ENCODE data around the gene LCE3C. TPM values are rescaled to one million over a fixed set of nuclear protein-coding genes. Genes with fewer than 3 reads are reported as not detected.

The LCE3C gene
- total RNA-seq, 1 donor = not detected

DNA sequence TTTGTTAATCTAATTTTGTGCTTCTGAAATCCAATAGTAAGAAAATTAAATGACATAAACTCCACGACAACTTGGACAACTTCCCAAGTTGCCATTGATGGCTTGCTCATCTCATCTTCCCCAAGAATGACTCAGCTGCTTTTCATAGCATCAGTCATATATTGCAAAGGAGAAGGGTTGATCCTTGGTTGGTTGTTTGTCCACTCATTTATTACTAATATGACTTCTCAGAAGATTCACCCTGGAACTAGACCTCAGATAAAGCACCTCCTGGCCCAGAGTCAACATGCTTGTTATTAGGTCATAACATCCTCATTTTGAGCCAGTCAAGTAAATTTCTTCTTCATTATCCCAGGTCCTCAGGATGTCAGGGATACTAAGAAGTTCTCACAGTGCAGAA lies 17.4 kb upstream of the LCE3C start:
- no peak overlapping the region for H3K4me3 ChIP-seq (ENCODE audit: low read depth, low read length)
- TF ChIP-seq, protein P1, sequence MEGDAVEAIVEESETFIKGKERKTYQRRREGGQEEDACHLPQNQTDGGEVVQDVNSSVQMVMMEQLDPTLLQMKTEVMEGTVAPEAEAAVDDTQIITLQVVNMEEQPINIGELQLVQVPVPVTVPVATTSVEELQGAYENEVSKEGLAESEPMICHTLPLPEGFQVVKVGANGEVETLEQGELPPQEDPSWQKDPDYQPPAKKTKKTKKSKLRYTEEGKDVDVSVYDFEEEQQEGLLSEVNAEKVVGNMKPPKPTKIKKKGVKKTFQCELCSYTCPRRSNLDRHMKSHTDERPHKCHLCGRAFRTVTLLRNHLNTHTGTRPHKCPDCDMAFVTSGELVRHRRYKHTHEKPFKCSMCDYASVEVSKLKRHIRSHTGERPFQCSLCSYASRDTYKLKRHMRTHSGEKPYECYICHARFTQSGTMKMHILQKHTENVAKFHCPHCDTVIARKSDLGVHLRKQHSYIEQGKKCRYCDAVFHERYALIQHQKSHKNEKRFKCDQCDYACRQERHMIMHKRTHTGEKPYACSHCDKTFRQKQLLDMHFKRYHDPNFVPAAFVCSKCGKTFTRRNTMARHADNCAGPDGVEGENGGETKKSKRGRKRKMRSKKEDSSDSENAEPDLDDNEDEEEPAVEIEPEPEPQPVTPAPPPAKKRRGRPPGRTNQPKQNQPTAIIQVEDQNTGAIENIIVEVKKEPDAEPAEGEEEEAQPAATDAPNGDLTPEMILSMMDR (IDR thresholded peaks at IDR 0.05; ENCODE audit: insufficient read depth, low read depth, low read length) = no peak
- DNase-seq (ENCODE audit: low read depth) = no peak

- H3K4me3 ChIP-seq (ENCODE audit: low read depth, low read length) = no peak overlapping the region
- TF ChIP-seq, protein P1 (IDR thresholded peaks at IDR 0.05; ENCODE audit: insufficient read depth, low read depth, low read length) = no peak
- DNase-seq (ENCODE audit: low read depth) = no peak
Measured at GRCh38 chr1:152585586-152585985, 14.4 kb upstream of the LCE3C start.

- TF ChIP-seq, protein P1 (IDR thresholded peaks at IDR 0.05; ENCODE audit: insufficient read depth, low read depth, low read length) = no peak
- DNase-seq (ENCODE audit: low read depth) = no peak
- no peak overlapping the region for H3K4me3 ChIP-seq (ENCODE audit: low read depth, low read length)
Measured at GRCh38 chr1:152596986-152597385, 3.0 kb upstream of the LCE3C start.

DNA sequence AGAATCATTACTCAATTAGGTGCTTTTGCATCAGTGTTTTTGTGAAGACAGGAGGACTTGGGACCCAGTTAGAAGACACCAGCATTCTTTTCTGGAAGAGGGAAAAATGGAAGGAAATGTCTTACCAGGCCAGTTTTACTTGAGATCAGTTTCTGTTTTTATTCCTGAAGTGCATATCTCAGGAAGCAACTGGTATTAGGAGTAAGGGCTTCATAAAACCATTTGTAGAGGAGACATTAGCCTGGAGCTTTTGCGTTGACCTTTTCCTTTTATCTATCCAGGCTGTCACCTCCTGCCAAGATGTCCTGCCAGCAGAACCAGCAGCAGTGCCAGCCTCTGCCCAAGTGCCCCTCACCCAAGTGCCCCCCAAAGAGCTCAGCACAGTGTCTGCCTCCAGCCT lies 13.5 kb downstream of the LCE3C start, which contains the start of gene LCE3B:
TSS of gene LCE3B (plus strand) at position 301 of the 400 bp plus-strand sequence. CDS start at position 301, 0 bp downstream.
- no peak for DNase-seq (ENCODE audit: low read depth)
- TF ChIP-seq, protein P1 (IDR thresholded peaks at IDR 0.05; ENCODE audit: insufficient read depth, low read depth, low read length) = no peak
- H3K4me3 ChIP-seq (ENCODE audit: low read depth, low read length) = no peak within 1 kb of the TSS

GRCh38 chr1:152621993-152622392 lies 22.0 kb downstream of the LCE3C start:
- TF ChIP-seq, protein P1 (IDR thresholded peaks at IDR 0.05; ENCODE audit: insufficient read depth, low read depth, low read length) = no peak
- H3K4me3 ChIP-seq (ENCODE audit: low read depth, low read length) = no peak overlapping the region
- no peak for DNase-seq (ENCODE audit: low read depth)

DNA sequence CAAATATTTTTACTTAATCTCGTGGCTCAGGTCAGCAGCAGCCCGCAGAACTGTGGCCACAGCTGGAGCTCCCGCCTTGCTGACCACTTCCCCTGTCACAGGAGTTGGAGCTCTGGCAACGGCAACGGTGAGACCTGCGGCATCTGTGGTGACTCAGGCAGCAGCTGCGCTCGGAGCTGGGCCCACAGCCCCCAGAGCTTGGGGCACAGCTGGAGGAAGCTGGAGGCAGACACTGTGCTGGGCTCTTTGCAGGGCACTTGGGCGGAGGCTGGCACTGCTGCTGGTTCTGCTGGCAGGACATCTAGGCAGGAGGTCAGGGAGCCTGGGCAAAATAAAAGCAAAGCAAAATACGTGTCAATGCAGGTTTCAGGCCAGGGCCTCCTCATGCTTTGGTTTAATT lies 22.8 kb downstream of the LCE3C start, which contains the start of gene LCE3A:
TSS of gene LCE3A (minus strand) at position 301 of the 400 bp plus-strand sequence. CDS start at position 301, 0 bp downstream.
- no peak for DNase-seq (ENCODE audit: low read depth)
- TF ChIP-seq, protein P1 (IDR thresholded peaks at IDR 0.05; ENCODE audit: insufficient read depth, low read depth, low read length) = no peak
- no peak within 1 kb of the TSS for H3K4me3 ChIP-seq (ENCODE audit: low read depth, low read length)
